Stimulated activated CD8-positive, alpha-beta memory T cell treated with anti-CD3 and anti-CD28 coated beads, Interleukin-12 subunit alpha, Interleukin-12 subunit beta, amount 100 ng/mL, for 1 hour (primary cell): ENCODE results near the gene DNMT3B.
"Not testable (repeated sequence)": the region's sequence is repeated elsewhere in the genome, so short reads cannot be mapped to it uniquely, and the experiment has no call there.

Experiments
- DNase-seq: peaks from one replicate; pipeline ENCODE4 v3.0.0-alpha.2; 2020; ENCODE audit warnings: low read depth

The DNMT3B gene

GRCh38 chr20:32763202-32764004 lies 1.2 kb downstream of the DNMT3B start:
- DNase-seq: no peak

GRCh38 chr20:32764005-32764960 lies 2.1 kb downstream of the DNMT3B start:
- no peak for DNase-seq

DNA sequence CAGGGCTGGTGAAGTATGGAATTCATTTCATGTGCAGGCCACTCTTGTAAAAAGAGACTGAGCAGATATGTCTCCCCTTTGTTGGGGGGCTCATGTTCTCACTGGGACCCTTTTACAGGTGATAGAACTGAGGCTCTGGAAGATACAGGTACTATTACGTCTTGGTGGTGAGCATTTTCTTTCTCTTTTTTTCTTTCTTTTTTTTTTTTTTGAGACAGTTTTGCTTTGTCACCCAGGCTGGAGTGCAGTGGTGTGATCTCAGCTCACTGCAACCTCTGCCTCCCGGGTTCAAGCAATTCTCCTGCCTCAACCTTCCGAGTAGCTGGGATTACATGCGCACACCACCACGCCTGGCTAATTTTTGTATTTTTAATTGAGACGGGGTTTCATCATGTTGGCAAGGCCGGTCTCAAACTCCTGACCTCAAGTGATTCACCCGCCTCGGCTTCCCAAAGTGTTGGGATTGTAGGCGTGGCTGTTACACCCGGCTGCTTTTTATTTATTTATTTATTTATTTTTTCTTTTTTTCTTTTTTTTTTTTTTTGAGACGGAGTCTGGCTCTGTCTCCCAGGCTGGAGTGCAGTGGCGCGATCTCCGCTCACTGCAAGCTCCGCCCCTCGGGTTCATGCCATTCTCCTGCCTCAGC lies 3.2 kb downstream of the DNMT3B start:
- DNase-seq: not testable (repeated sequence)

DNA sequence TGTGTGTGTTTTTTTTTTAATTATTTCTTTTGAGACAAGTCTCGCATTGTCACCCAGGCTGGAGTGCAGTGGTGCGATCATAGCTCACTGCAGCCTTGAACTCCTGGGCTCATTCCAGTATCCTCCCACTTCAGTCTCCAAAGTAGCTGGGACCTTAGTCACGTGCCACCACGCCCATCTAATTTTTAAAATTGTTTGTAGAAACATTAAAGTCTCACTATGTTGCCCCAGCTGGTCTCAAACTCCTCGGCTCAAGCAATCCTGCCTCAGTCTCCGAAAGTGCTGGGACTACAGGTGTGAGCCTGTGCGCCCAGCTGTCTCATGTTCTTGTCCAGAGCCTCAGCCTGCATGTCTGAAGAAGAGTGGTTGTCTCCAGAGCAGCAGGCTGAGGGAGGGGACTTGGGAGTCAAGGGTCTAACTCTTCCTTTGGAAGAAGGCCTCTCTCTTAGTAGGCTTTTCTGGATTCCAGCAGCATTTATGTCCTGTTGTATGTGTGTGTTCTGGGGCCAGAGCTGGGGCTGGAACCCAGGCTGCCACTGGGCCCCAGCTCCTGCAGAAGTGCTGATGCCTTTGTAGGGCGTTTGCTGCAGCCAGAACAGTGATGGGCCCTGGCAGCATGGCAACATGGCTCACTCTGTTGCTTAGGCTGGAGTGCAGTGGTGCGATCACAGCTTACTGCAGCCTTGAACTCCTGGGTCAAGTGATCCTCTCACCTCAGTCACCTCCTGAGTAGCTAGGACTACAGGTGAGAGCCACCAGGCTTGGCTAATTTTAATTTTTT lies 5.4 kb downstream of the DNMT3B start:
- no peak for DNase-seq

- no peak for DNase-seq
Measured at GRCh38 chr20:32772046-32772445, 9.9 kb downstream of the DNMT3B start.

- DNase-seq: no peak
Measured at GRCh38 chr20:32773223-32773622, 11.0 kb downstream of the DNMT3B start.

DNA sequence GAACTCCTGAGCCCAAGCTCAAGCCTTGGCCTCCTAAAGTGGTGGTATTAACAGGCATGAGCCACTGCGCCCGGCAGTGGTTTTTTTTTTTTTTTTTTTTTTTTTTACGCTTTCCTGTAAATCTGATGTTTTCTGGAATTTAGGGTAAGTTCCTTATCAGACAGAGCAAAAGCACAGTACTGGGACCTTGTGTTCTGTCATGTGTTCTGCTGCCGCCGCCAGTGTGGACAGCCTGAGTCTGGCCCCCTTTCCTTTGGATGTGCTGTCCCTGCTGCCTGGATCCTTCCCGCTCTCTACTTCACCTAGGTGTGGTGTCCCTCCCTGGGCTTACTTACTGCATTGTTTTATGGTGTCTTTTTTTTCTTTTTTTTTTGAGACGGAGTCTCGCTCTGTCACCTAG lies 11.7 kb downstream of the DNMT3B start:
- no peak for DNase-seq

DNA sequence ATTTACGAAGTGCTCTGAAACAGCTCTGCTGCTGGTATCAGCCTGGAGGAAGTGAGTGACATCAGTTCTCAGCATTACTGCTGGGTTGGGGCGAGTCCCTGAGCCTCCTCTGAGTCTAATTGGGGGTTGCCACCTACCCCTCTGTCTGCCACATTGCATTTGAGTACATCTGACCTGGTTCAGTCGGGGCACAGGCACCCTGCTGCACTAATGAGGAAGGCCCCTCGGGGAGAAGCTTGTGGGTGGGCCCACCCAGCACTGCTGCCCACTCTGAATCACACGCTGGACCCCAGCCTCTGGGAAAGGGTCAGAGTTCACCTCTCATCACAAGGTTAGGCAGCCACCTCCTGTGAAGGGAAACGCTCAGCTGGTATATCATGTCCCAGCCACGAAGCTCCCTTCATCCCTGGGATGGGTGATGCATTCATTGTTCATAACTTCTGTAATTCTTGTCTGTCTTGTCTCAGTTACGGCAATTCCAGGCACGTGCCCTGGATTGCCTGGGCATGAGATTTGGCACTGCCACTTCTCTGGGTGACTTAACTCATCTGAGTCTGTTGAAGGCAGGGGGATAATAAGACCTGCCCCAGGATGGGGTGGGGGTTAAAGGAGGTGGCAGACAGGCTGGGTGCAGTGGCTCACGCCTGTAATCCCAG lies 13.3 kb downstream of the DNMT3B start:
- no peak for DNase-seq

GRCh38 chr20:32777177-32777956 lies 15.2 kb downstream of the DNMT3B start:
- DNase-seq: no peak

DNA sequence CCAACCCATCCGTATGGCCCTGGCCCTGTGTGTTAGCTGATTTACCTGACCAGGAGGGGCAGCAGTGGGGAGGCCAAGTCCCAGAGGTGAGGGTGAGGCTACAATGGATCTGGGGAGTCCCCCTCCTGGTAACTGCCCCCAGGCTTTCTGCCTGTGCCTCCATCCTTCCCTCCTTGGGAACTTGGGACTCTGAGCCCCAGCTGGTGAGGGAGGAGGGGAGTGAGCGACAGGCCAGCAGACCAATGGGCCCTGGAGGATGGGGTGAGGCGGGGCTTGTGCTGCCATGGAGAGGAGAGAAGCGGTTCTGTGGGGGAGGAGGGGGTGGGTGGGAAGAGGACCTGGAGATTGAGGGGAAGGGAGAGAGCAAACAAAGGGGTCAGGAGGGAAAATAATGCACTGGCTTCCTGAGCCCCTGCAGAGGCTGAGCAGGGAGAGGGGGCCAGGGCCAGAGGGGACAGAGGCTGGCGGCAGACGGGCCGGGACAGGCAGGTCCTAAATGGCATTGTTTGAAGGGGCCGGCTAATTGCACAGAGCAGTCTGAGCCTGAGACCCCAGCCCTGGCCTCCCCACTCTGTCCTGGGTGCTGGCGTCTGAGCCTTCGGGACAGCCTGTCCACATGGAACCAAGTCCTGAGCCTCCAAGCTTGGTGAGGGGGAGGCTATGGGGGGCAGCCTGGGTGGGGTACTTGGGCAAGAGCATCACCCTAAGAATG lies 17.5 kb downstream of the DNMT3B start:
- DNase-seq: no peak

GRCh38 chr20:32780278-32780677 lies 18.1 kb downstream of the DNMT3B start:
- no peak for DNase-seq

DNA sequence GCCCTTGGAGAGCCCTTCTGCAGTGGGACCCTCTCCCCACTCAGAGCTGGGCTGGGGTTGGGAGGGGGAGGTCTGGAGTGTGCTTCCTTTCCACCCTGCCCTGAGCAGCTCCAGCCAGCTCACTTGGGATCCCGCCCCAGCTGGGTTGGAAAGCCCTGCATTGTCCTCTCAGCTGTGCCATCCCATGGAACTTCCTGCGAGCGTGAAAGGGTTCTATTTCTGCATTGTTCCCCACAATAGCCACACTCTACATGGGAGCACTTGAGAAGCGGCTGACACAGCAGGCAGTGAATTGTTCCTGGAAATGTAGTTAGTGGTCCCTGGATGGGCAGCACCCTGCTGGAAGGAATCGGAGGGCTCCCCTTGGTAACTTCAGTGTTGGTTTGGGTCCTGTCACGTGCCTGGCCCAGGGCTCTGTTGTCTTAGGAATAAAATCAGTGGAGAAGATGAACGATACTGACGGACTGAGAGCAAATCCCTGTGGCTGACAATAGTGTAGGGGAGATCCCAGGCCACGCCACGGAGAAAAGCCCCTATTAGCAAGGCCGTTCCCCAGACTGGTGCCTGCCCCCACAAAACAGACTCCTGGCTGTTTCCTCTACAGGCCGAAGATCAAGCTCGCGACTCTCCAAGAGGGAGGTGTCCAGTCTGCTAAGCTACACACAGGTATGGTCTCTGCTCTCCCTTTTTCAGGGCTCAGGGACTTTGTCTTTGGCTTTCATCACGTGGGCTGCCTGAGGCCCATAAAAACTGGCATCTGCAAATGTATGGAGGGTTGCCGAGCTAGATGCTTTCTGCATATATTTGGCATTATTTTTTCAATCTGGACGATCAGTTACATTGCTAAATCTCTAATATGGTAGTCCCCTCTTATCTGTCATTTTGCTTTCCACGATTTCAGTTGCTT lies 18.8 kb downstream of the DNMT3B start:
- DNase-seq: no peak

GRCh38 chr20:32784369-32785080 lies 22.3 kb downstream of the DNMT3B start:
- DNase-seq: no peak

GRCh38 chr20:32786059-32786760 lies 24.0 kb downstream of the DNMT3B start:
- DNase-seq: no peak

- DNase-seq: no peak
Measured at GRCh38 chr20:32787168-32787567, 25.0 kb downstream of the DNMT3B start.

DNA sequence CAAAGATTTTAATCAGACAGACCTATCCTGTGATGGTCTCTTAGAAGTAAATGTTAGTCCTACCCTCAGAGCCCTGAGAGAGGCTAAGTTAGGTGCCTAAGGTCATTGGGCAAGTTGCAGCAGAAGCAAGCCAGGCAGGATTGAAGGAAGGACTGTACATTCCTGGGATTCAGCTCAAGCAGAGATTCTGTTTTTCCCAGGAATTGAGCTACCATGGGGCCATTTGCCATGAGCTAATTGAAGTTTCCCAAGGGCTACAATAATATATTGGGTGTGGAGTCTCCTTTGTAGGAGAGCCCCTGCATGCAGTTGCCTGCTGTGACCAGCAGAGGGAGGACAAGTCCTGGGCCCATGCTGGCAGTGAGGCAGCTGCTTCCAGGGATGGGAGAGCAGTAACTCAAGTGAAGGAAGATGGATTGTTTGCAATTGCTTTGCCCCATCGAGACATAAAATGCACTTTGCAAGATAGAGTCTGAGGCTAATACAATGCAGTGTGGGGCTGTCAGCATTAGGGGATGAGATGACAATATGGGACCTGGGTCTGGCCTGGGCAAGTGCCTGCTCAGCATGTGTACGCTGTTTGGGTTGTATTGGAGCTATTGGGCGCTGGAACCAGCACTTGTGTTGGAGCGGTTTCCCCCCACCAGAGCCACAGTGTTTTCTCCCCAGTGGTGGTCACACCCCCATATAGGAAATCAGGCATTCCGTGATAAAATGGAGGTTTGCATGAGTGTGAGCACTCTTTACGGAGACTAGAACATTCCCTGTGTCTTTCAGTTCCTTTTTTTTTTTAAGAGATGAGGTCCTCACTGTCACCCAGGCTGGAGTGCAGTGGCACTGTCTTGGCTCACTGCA lies 27.9 kb downstream of the DNMT3B start:
- peak; percentile 55 for DNase-seq

DNA sequence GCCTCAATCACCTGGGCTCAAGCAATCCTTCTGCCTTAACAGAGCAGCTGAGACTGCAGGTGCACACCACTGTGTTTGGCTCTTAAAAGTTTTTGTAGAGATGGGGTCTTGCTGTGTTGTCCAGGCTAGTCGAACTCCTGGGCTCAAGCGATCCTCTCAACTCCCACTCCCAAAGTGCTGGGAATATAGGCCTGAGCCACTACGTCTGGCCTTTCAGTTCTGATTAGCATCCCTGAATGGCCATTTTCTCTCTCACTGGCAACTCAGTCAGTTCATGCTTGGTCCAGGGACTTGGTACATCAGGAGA lies 28.5 kb downstream of the DNMT3B start:
- no peak for DNase-seq
